GM12878 (cell line): ENCODE data around the gene SUMF1. TPM values are rescaled to one million over a fixed set of nuclear protein-coding genes. Genes with fewer than 3 reads are reported as not detected.
A peak's percentile ranks its signal among the peaks of the same experiment; 100 is the strongest.

Experiments
- ATAC-seq: fragments of 200-7000 bp; cut with Tn5 transposase; 3 replicates; pipeline ENCODE4 v1.9.1; 2020; ENCODE audit warnings: mild to moderate bottlenecking, moderate library complexity
- BruUV-seq: library from RNA; stranded (reverse); fragments of 400-500 nt; replicated peaks from 2 replicates; lab custom pipeline; 2021; lab: Mats Ljungman, UMichigan
- CTCF ChIA-PET: fragments of 300-600 bp; sonication (Branson Sonifier 250); formaldehyde crosslinking; extraction: SDS; loops from one replicate; lab custom pipeline; 2021; ENCODE audit warnings: inconsistent platforms; lab: Yijun Ruan, JAX
- POLR2A ChIA-PET: fragments of 350-600 bp; formaldehyde crosslinking; extraction: SDS; loops from one replicate; lab custom pipeline; 2021; ENCODE audit warnings: inconsistent platforms; lab: Charles Lee
- RAD21 ChIA-PET: fragments of 300-600 bp; sonication (Branson Sonifier 250); formaldehyde crosslinking; loops from one replicate; lab custom pipeline; 2023; ENCODE audit warnings: antibody characterized with exemption; ENCODE audit not compliant: unreplicated experiment; lab: Charles Lee
- SMC1A ChIA-PET: fragments of 300-600 bp; sonication (Branson Sonifier 250); formaldehyde crosslinking; loops from one replicate; lab custom pipeline; 2023; ENCODE audit not compliant: unreplicated experiment, uncharacterized antibody; lab: Charles Lee
- DNase-seq: peaks from one replicate; pipeline ENCODE4 v3.0.0-alpha.2; 2011; ENCODE audit warnings: low read depth, low spot score
- FAIRE-seq: peaks from 3 replicates; lab custom pipeline; 2011; peaks lifted over from hg19 to GRCh38; lab: Jason Lieb, UNC
- H2AFZ ChIP-seq: 2 replicates; pipeline ENCODE4 v1.6.0; 2011; ENCODE audit warnings: low read depth, low read length, control low read depth; ENCODE audit not compliant: control insufficient read depth
- H3K27ac ChIP-seq: 2 replicates; pipeline ENCODE4 v1.5.1; 2011; ENCODE audit warnings: control low read depth; ENCODE audit not compliant: control insufficient read depth, insufficient read depth
- H3K27me3 ChIP-seq, 2 experiments: replicated peaks in 1 of 2; 2 replicates each; pipeline versions ENCODE4 v1.6.0 to v1.6.1; 2011; ENCODE audit warnings: low read length in 1 of 2; ENCODE audit not compliant: control insufficient read depth in 2 of 2, insufficient read depth in 2 of 2
- H3K36me3 ChIP-seq, 2 experiments: 2 replicates each; pipeline ENCODE4 v1.5.1; 2011; ENCODE audit warnings: low read length in 1 of 2; ENCODE audit not compliant: control insufficient read depth in 2 of 2, insufficient read depth in 2 of 2
- H3K4me1 ChIP-seq: 2 replicates; pipeline ENCODE4 v1.6.1; 2011; ENCODE audit warnings: mild to moderate bottlenecking, low read length, moderate library complexity, mixed read lengths; ENCODE audit not compliant: control insufficient read depth, insufficient read depth
- H3K4me2 ChIP-seq: 2 replicates; pipeline ENCODE4 v1.6.0; 2011; ENCODE audit warnings: control low read depth; ENCODE audit not compliant: control insufficient read depth, insufficient read depth
- H3K4me3 ChIP-seq: fragments of 200-600 bp; sonication (generic); 2 replicates; pipeline ENCODE4 v1.5.1; 2016
- H3K79me2 ChIP-seq: 2 replicates; pipeline ENCODE4 v1.6.0; 2011; ENCODE audit warnings: low read length; ENCODE audit not compliant: control insufficient read depth, insufficient read depth
- H3K9ac ChIP-seq: 2 replicates; pipeline ENCODE4 v1.8.0; 2011; ENCODE audit warnings: low read length, control low read depth, mixed read lengths; ENCODE audit not compliant: control insufficient read depth, insufficient read depth
- H3K9me3 ChIP-seq: replicated peaks from 3 replicates; pipeline ENCODE4 v1.5.1; 2011; ENCODE audit warnings: mild to moderate bottlenecking, low read length; ENCODE audit not compliant: control insufficient read depth, insufficient read depth
- H4K20me1 ChIP-seq: 2 replicates; pipeline ENCODE4 v1.6.0; 2011; ENCODE audit not compliant: control insufficient read depth, insufficient read depth
- CHD1 ChIP-seq: IDR thresholded peaks from 2 replicates; pipeline ENCODE4 v1.6.1; 2012; ENCODE audit warnings: low read depth, low read length, improper control_type of control experiment
- CREB1 ChIP-seq: IDR thresholded peaks from 2 replicates; pipeline ENCODE4 v1.6.1; 2012; ENCODE audit warnings: low read depth, mild to moderate bottlenecking, inconsistent platforms
- CREM ChIP-seq: IDR thresholded peaks from 2 replicates; pipeline ENCODE4 v1.6.1; 2014; ENCODE audit warnings: antibody characterized with exemption, low read depth
- GATAD2B ChIP-seq: fragments of 450-650 bp; conservative IDR thresholded peaks from 2 replicates; pipeline ENCODE4 v1.6.1; 2017; ENCODE audit warnings: low read depth, mild to moderate bottlenecking, moderate library complexity
- MEF2B ChIP-seq: fragments of 450-650 bp; IDR thresholded peaks from 2 replicates; pipeline ENCODE4 v1.6.1; 2018; ENCODE audit warnings: mild to moderate bottlenecking, moderate library complexity; ENCODE audit not compliant: partially characterized antibody, poor library complexity, severe bottlenecking
- PML ChIP-seq: IDR thresholded peaks from 2 replicates; pipeline ENCODE4 v1.6.1; 2012; ENCODE audit warnings: low read length, inconsistent platforms
- YY1 ChIP-seq: IDR thresholded peaks from 2 replicates; pipeline ENCODE4 v1.6.1; 2011; ENCODE audit warnings: low read depth, mild to moderate bottlenecking, low read length
- ZSCAN29 ChIP-seq: fragments of 450-650 bp; IDR thresholded peaks from 2 replicates; pipeline ENCODE4 v1.6.1; 2017; ENCODE audit warnings: mild to moderate bottlenecking, moderate library complexity
- WGBS: methylation state at CpG from one replicate; pipeline ENCODE4 v1.1.6; 2016; ENCODE audit warnings: low lambda C conversion rate; ENCODE audit not compliant: insufficient replicate concordance, insufficient coverage; ENCODE audit errors: missing lambda C conversion rate; 5-methylcytosine and 5-hydroxymethylcytosine counted together
- in situ Hi-C: fragments of 300-500 bp; cut with MboI; formaldehyde crosslinking; loops from 9 replicates; pipeline ENCODE4 v1.14.3; 2018; ENCODE audit warnings: mixed read lengths
- intact Hi-C: fragments of 100-400 bp; cut with micrococcal nuclease; formaldehyde crosslinking; loops from one replicate; pipeline ENCODE4 v1.14.2; 2022; ENCODE audit not compliant: unreplicated experiment
- polyA plus RNA-seq, 11 experiments: library from polyadenylated mRNA; depleted of rRNA in 4 of 11; unstranded in 6 of 11; stranded (reverse) in 5 of 11; fragments of >200 nt; fragmentation: Nextera tagmentation in 4 of 11; fragmentation: Illumina TruSeq in 1 of 11; extraction: Ambion mirVana in 4 of 11; extraction: Trizol in 1 of 11; gene quantifications; 1 replicate in 1 of 11; 2 replicates in 10 of 11; pipeline versions ENCODE4 v1.2.1 to v1.2.3, GENCODE V29; 2011 to 2016; ENCODE audit warnings: inconsistent platforms in 2 of 11, missing spikeins in 2 of 11, low read depth in 1 of 11
- total RNA-seq, 4 experiments: library from RNA; depleted of rRNA in 3 of 4; stranded (reverse); fragments of >200 nt in 3 of 4; fragmentation: Illumina TruSeq in 1 of 4; extraction: Trizol in 1 of 4; gene quantifications; 2 replicates each; pipeline versions ENCODE4 v1.2.1 to v1.2.3, GENCODE V29; 2013 to 2021
- TF ChIP-seq, protein P1 (sequence below): fragments of 450-650 bp; conservative IDR thresholded peaks from 2 replicates; pipeline ENCODE4 v1.6.1; 2017; ENCODE audit warnings: mild to moderate bottlenecking, moderate library complexity

SUMF1 gene
- total and polyA plus RNA-seq, 10 of the 15 experiments (the other 5 are each of a cell fraction or from before 2014, with no cell fraction given): 3.2 to 14.3 (median 8.5) TPM

- intact Hi-C loops: loop anchor here (2.0 to 5.0 kb wide), 4 partner anchors 27 to 142 kb away; partner anchors contain the start of gene SUMF1
- BruUV-seq: TSS peak; percentile 65
- FAIRE-seq (no peak), ATAC-seq (peak; percentile 3), DNase-seq (no peak)
- Histone ChIP-seq H3K4me2 (peak overlapping the region; percentile 91), H2AFZ (peak overlapping the region; percentile 82), H3K27me3 (no peaks in the 10 kb centered on the region; a peak in 1 of 4 replicates), H3K27ac (peak overlapping the region; percentile 82), H3K9me3 (no peaks in the 10 kb centered on the region), H3K79me2 (peaks cover 27% of the 10 kb centered on the region), H4K20me1 (no peaks in the 10 kb centered on the region), H3K36me3 (peaks cover 0 to 5% of the 10 kb centered on the region in 2 experiments; a peak in 2 of 4 replicates), H3K4me3 (peak overlapping the region; percentile 84), H3K9ac (peak overlapping the region; percentile 84), H3K4me1 (peaks cover 14% of the 10 kb centered on the region)
- ChIA-PET CTCF (interaction anchor here (1.2 to 5.5 kb wide), 10 partner anchors 8 to 143 kb away, joined by 3 to 52 read pairs (median 9); partner anchors contain the start of gene SUMF1), SMC1A (interaction anchor here (0.5 to 8.4 kb wide), 28 partner anchors 8 to 698 kb away, joined by 3 to 180 read pairs (median 4); partner anchors contain the start of gene SUMF1), RAD21 (interaction anchor here (0.7 to 6.1 kb wide), 22 partner anchors 13 to 1840 kb away, joined by 3 to 128 read pairs (median 6); partner anchors contain the start of gene SUMF1), POLR2A (interaction anchor here (0.6 to 7.7 kb wide), 15 partner anchors 13 to 276 kb away, joined by 3 to 132 read pairs (median 4); partner anchors contain the start of gene SUMF1)
- TF ChIP-seq PML: 0 out of 2 replicates have a peak, but pooled peaks have one; percentile 26
- TF ChIP-seq CREM: 0 out of 2 replicates have a peak, but pooled peaks have one; percentile 6
- peak; percentile 23; the same call in 1 of the 2 replicates for TF ChIP-seq CREB1
- TF ChIP-seq, protein P1, sequence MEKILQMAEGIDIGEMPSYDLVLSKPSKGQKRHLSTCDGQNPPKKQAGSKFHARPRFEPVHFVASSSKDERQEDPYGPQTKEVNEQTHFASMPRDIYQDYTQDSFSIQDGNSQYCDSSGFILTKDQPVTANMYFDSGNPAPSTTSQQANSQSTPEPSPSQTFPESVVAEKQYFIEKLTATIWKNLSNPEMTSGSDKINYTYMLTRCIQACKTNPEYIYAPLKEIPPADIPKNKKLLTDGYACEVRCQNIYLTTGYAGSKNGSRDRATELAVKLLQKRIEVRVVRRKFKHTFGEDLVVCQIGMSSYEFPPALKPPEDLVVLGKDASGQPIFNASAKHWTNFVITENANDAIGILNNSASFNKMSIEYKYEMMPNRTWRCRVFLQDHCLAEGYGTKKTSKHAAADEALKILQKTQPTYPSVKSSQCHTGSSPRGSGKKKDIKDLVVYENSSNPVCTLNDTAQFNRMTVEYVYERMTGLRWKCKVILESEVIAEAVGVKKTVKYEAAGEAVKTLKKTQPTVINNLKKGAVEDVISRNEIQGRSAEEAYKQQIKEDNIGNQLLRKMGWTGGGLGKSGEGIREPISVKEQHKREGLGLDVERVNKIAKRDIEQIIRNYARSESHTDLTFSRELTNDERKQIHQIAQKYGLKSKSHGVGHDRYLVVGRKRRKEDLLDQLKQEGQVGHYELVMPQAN: 0 out of 2 replicates have a peak, but pooled peaks have one; percentile 10
- TF ChIP-seq MEF2B: no peak
- TF ChIP-seq ZSCAN29: no peak
- no peak for TF ChIP-seq GATAD2B
- no peak for TF ChIP-seq YY1
- TF ChIP-seq CHD1: 0 out of 2 replicates have a peak, but pooled peaks have one; percentile 24
- WGBS: 2% methylated on average over 28 of the region's 28 CpGs
- in situ Hi-C loops: no loop called here
These were observed 27.1 kb upstream of the SUMF1 start for GRCh38 chr3:4493941-4494894.
